Neuronal stem cell (in vitro differentiated cells): ENCODE measurements around the gene GJB4.
"Not testable (repeated sequence)": the region's sequence is repeated elsewhere in the genome, so short reads cannot be mapped to it uniquely, and the experiment has no call there.

ENCODE experiments used
- DNase-seq: peaks from one replicate; pipeline ENCODE4 v3.0.0-alpha.2; 2013; ENCODE audit warnings: low spot score
- H2AFZ ChIP-seq: one replicate; pipeline ENCODE4 v1.6.1; 2013; ENCODE audit warnings: mild to moderate bottlenecking, low read length, inconsistent platforms
- H2AK5ac ChIP-seq: 2 replicates; pipeline ENCODE4 v1.6.1; 2013; ENCODE audit warnings: low read depth, mild to moderate bottlenecking, inconsistent platforms, low read length, moderate library complexity, mixed read lengths
- H2BK120ac ChIP-seq: 2 replicates; pipeline ENCODE4 v1.6.1; 2013; ENCODE audit warnings: low read depth, mild to moderate bottlenecking, inconsistent platforms, low read length, moderate library complexity, mixed read lengths
- H2BK12ac ChIP-seq: one replicate; pipeline ENCODE4 v1.6.1; 2013; ENCODE audit warnings: low read length, inconsistent platforms
- H2BK15ac ChIP-seq: 2 replicates; pipeline ENCODE4 v1.6.1; 2013; ENCODE audit warnings: mild to moderate bottlenecking, low read length, inconsistent platforms, mixed read lengths
- H2BK5ac ChIP-seq: one replicate; pipeline ENCODE4 v1.6.1; 2013; ENCODE audit warnings: inconsistent platforms, mild to moderate bottlenecking, low read length, moderate library complexity
- H3K14ac ChIP-seq: one replicate; pipeline ENCODE4 v1.6.1; 2013; ENCODE audit warnings: low read length, inconsistent platforms
- H3K18ac ChIP-seq: 2 replicates; pipeline ENCODE4 v1.6.1; 2013; ENCODE audit warnings: low read length, inconsistent platforms
- H3K23ac ChIP-seq: 2 replicates; pipeline ENCODE4 v1.6.1; 2013; ENCODE audit warnings: low read depth, mild to moderate bottlenecking, mixed read lengths, low read length, inconsistent platforms; ENCODE audit not compliant: poor library complexity
- H3K27ac ChIP-seq: replicated peaks from 3 replicates; pipeline ENCODE4 v1.5.1; 2013; ENCODE audit warnings: low read length, inconsistent platforms
- H3K27me3 ChIP-seq, 3 experiments: 2 replicates each; pipeline ENCODE4 v1.6.1; 2013; ENCODE audit warnings: low read length in 3 of 3, mild to moderate bottlenecking in 2 of 3, inconsistent platforms in 1 of 3, low read depth in 1 of 3, mixed read lengths in 1 of 3, moderate library complexity in 1 of 3; ENCODE audit not compliant: control insufficient read depth in 3 of 3, insufficient read depth in 3 of 3
- H3K36me3 ChIP-seq, 2 donors: replicated peaks in 1 of 2; 2 replicates each; pipeline ENCODE4 v1.6.1; 2013; ENCODE audit warnings: low read length in 2 of 2; ENCODE audit not compliant: control insufficient read depth in 2 of 2, insufficient read depth in 2 of 2
- H3K4ac ChIP-seq: 2 replicates; pipeline ENCODE4 v1.6.1; 2013; ENCODE audit warnings: inconsistent platforms, mild to moderate bottlenecking, low read length, moderate library complexity
- H3K4me1 ChIP-seq, 2 donors: 1 replicate in 1 of 2; 2 replicates in 1 of 2; pipeline ENCODE4 v1.6.1; 2013; ENCODE audit warnings: low read length in 2 of 2, low read depth in 1 of 2; ENCODE audit not compliant: control insufficient read depth in 2 of 2, insufficient read depth in 1 of 2
- H3K4me2 ChIP-seq: one replicate; pipeline ENCODE4 v1.6.1; 2013; ENCODE audit warnings: mild to moderate bottlenecking, low read length, inconsistent platforms; ENCODE audit not compliant: insufficient read depth, poor library complexity, severe bottlenecking
- H3K4me3 ChIP-seq, 2 donors: 2 replicates each; pipeline ENCODE4 v1.5.1; 2013; ENCODE audit warnings: low read length in 2 of 2, mild to moderate bottlenecking in 2 of 2, inconsistent platforms in 1 of 2, moderate library complexity in 1 of 2
- H3K79me1 ChIP-seq: one replicate; pipeline ENCODE4 v1.6.1; 2013; ENCODE audit warnings: low read depth, mild to moderate bottlenecking, inconsistent platforms, low read length, moderate library complexity
- H3K9ac ChIP-seq: one replicate; pipeline ENCODE4 v1.6.1; 2013; ENCODE audit warnings: mild to moderate bottlenecking, low read depth, low read length, inconsistent platforms; ENCODE audit not compliant: poor library complexity
- H3K9me3 ChIP-seq, 2 donors: replicated peaks in 1 of 2; 2 replicates each; pipeline versions ENCODE3 to v1.6.1; 2013; ENCODE audit warnings: low read length in 2 of 2, mild to moderate bottlenecking in 2 of 2, inconsistent platforms in 1 of 2, low read depth in 1 of 2, mixed read lengths in 1 of 2, moderate library complexity in 1 of 2; ENCODE audit not compliant: control insufficient read depth in 2 of 2, insufficient read depth in 1 of 2
- H4K8ac ChIP-seq: one replicate; pipeline ENCODE4 v1.6.1; 2013; ENCODE audit warnings: low read depth, mild to moderate bottlenecking, inconsistent platforms, low read length, moderate library complexity
- H4K91ac ChIP-seq: one replicate; pipeline ENCODE4 v1.6.1; 2013; ENCODE audit warnings: low read length, low read depth, mild to moderate bottlenecking, inconsistent platforms; ENCODE audit not compliant: poor library complexity
- WGBS, 2 donors: extraction: QIAGEN DNeasy Blood & Tissue Kit; methylation state at CpG; one replicate each; pipeline ENCODE4 v1.1.7; 2013; ENCODE audit warnings: missing lambda C conversion rate in 2 of 2, mixed read lengths in 1 of 2; ENCODE audit not compliant: insufficient read length in 2 of 2, insufficient replicate concordance in 1 of 2; ENCODE audit errors: extremely low coverage in 2 of 2; 5-methylcytosine and 5-hydroxymethylcytosine counted together

GJB4 gene

DNA sequence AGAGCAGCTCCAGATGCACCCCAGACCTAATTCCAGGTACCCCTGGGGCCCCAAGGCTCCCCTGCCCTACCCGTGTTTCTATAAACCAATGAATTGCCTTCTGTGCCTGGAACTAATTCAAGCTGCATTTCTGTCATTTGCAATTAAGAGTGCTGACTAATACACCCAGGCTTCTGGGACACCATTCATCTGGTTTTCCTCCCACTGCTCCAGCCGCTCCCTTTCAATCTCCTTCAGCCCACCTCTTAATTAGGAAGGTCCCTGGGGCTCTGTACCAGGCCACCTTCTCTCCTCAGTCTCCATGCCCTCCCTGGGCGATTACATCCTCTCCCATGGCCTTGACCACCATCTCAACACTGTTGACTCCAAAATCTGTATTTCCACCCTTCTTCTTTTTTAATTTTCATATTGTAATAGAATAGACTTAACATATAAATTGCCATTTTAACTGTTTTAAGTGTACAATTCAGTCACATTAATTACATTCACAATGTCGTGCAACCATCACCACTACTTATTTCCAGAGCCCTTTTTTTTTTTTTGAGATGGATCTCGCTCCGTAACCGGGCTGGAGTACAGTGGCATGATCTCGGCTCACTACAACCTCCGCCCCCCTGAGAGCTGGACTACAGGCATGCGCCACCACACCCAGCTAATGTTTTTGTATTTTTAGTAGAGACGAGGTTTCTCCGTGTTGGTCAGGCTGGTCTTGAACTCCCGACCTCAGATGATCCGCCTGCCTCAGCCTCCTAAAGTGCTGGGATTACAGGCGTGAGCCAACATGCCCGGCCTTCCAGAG lies 12.2 kb downstream of the GJB4 start:
- no peaks in the 10 kb centered on the region for H3K36me3 ChIP-seq
- no peak for DNase-seq
- no peak overlapping the region for H3K23ac ChIP-seq
- H2BK120ac ChIP-seq: no peak overlapping the region
- peaks cover 0 to 34% (median 2%) of the 10 kb centered on the region in 3 experiments for H3K27me3 ChIP-seq
- no peak overlapping the region for H2AFZ ChIP-seq
- no peak overlapping the region for H3K18ac ChIP-seq
- H3K4me2 ChIP-seq: no peak overlapping the region
- H3K27ac ChIP-seq: no peak overlapping the region
- no peaks in the 10 kb centered on the region for H3K79me1 ChIP-seq
- no peak overlapping the region for H3K14ac ChIP-seq
- H2BK12ac ChIP-seq: no peak overlapping the region
- no peak overlapping the region for H2BK5ac ChIP-seq
- no peaks in the 10 kb centered on the region for H3K4me1 ChIP-seq
- WGBS, 2 donors: no CpG with 5 or more reads among the region's 16 CpGs
- no peaks in the 10 kb centered on the region for H3K9me3 ChIP-seq
- no peak overlapping the region for H2AK5ac ChIP-seq
- no peak overlapping the region for H2BK15ac ChIP-seq
- no peak overlapping the region for H4K91ac ChIP-seq
- H3K4ac ChIP-seq: no peak overlapping the region
- H3K4me3 ChIP-seq: no peak overlapping the region
- no peak overlapping the region for H3K9ac ChIP-seq
- H4K8ac ChIP-seq: no peak overlapping the region

DNA sequence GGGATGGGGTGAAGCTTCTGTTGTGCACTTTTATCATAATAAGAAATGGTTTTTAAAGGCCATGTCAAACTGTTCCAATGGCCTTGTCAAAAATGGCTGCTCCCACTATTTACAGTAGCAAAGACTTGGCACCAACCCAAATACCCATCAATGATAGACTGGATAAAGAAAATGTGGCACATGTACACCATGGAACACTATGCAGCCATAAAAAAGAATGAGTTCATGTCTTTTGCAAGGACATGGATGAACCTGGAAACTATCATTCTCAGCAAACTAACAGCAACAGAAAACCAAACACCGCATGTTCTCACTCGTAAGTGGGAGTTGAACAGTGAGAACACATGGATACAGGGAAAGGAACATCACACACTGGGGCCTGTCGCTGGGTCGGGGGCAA lies 13.6 kb downstream of the GJB4 start:
- not testable (repeated sequence) for H2BK15ac ChIP-seq, H2AFZ ChIP-seq, H3K9ac ChIP-seq, H2AK5ac ChIP-seq, H3K4me2 ChIP-seq, H3K4me1 ChIP-seq, H3K9me3 ChIP-seq, H2BK120ac ChIP-seq, H3K4ac ChIP-seq, H3K36me3 ChIP-seq, DNase-seq, H3K23ac ChIP-seq, H3K18ac ChIP-seq, H4K8ac ChIP-seq, H3K14ac ChIP-seq, H2BK5ac ChIP-seq, H4K91ac ChIP-seq, H3K4me3 ChIP-seq, H3K79me1 ChIP-seq, H2BK12ac ChIP-seq, H3K27ac ChIP-seq
- H3K27me3 ChIP-seq: peaks cover 0 to 41% (median 2%) of the 10 kb centered on the region in 3 experiments
- no CpG with 5 or more reads among the region's 4 CpGs for WGBS, 2 donors

DNA sequence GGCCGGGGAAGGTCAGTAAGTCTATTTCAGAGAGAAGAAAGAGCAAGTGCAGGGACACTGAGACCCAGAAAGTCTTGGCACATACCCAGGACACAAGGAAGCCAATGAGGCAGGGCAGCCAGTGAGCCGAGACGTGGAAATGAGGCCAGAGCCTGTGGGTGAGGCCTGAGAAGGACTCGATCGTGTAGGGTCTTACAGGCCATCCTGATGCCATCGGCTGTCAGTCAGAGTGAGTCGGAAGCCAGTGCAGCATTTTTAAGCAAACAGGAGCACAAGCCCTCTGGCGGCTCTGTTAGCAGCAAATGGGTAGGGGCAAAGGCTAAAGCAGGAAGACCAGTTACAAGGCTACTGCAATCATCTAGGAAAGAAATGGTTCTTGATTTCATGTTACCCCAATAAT lies 15.4 kb downstream of the GJB4 start:
- Histone ChIP-seq H3K27ac (no peak overlapping the region), H3K4ac (no peak overlapping the region), H4K8ac (no peak overlapping the region), H3K79me1 (no peaks in the 10 kb centered on the region), H3K23ac (no peak overlapping the region), H2BK120ac (no peak overlapping the region), H2BK12ac (no peak overlapping the region), H3K4me2 (no peak overlapping the region), H3K9ac (no peak overlapping the region), H3K9me3 (no peaks in the 10 kb centered on the region), H2AFZ (no peak overlapping the region), H3K4me1 (no peaks in the 10 kb centered on the region), H3K18ac (no peak overlapping the region), H2AK5ac (no peak overlapping the region), H3K36me3 (no peaks in the 10 kb centered on the region), H3K4me3 (no peak overlapping the region), H2BK15ac (no peak overlapping the region), H3K14ac (no peak overlapping the region), H3K27me3 (peaks cover 0 to 51% (median 7%) of the 10 kb centered on the region in 3 experiments), H4K91ac (no peak overlapping the region), H2BK5ac (no peak overlapping the region)
- DNase-seq: no peak
- WGBS, 2 donors: no CpG with 5 or more reads among the region's 8 CpGs

DNA sequence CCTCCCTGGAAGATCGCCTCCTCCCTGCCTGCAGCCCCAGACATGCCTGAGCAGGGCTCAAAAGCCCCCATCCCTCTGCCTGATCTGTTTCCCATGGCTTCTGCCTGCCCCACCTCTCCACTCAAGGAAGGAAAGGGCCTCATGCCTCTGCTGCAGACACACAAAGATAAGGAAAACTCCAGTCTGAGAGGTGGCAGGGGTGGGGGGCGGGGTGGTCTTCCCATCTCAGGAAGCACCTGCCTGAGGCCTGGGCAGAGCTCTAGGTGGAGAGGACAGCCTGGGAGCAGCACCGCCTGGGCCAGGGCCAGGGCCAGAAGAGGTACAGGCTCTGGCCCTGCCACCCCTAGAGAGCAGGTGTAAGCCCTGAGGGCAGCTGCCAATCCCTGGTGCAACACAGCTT lies 17.4 kb downstream of the GJB4 start:
- Histone ChIP-seq H4K8ac (no peak overlapping the region), H3K27me3 (peaks cover 9 to 71% (median 24%) of the 10 kb centered on the region in 3 experiments), H3K9me3 (no peaks in the 10 kb centered on the region), H3K4me1 (peaks cover 0 to 5% of the 10 kb centered on the region in 2 donors), H3K18ac (no peak overlapping the region), H2AFZ (no peak overlapping the region), H3K4ac (no peak overlapping the region), H3K27ac (no peak overlapping the region), H2BK12ac (no peak overlapping the region), H3K14ac (no peak overlapping the region), H3K4me2 (no peak overlapping the region), H2BK15ac (no peak overlapping the region), H3K79me1 (no peaks in the 10 kb centered on the region), H3K9ac (no peak overlapping the region), H3K23ac (no peak overlapping the region), H2AK5ac (no peak overlapping the region), H4K91ac (no peak overlapping the region), H2BK120ac (no peak overlapping the region), H3K4me3 (peak overlapping the region in 1 of 2 donors; percentile 16), H3K36me3 (no peaks in the 10 kb centered on the region), H2BK5ac (no peak overlapping the region)
- no peak for DNase-seq
- WGBS, 2 donors: no CpG with 5 or more reads among the region's 3 CpGs
